Measurements from ENCODE around the gene PRR22.

The PRR22 gene

GRCh38 chr19:5784581-5785147 lies at the start of gene PRR22:
Gene PRR22, minus strand, starts transcription at chr19:5784746. Its CDS starts 86 bp downstream, at chr19:5784660.
- no peak for DNase-seq (ENCODE audit: low spot score)

DNA sequence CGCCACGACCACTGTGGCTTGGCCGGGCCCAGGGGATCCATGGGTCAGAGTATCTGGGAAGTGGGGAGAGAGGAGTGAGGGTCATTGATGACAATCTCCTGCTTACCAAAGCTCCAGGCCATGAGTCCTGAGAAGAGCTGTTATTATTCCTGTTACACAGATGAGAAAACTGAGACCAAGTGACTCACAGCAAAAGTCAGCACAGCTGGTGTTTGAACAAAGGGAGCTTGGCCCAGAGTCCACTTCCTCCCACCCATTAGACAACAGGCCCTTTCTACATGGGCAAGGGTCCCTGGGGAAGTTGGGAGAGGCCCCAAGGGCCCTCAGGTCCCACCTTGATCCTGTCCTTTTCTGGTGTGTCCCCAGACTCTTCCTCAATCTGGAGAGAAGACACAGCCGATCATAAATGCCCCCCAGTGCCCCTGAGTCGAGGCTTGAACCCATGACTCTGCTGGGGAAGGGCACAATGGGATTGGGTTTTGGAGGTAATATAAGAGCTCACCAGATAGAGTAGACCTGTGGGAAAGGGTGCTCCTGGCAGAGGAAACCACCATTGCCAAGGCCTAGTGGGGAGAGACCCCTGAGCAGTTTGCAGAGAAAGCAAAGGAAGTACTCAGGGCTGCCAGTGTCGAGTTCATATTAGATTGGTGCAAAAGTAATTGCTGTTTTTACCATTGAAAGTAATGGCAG lies 48.1 kb upstream of the PRR22 start:
- no peak for DNase-seq (ENCODE audit: low spot score)

GRCh38 chr19:5832061-5832460 lies 47.5 kb upstream of the PRR22 start:
- DNase-seq (ENCODE audit: low spot score): no peak

- no peak for DNase-seq (ENCODE audit: low spot score)
These were observed 46.6 kb upstream of the PRR22 start for GRCh38 chr19:5831159-5831558.

DNA sequence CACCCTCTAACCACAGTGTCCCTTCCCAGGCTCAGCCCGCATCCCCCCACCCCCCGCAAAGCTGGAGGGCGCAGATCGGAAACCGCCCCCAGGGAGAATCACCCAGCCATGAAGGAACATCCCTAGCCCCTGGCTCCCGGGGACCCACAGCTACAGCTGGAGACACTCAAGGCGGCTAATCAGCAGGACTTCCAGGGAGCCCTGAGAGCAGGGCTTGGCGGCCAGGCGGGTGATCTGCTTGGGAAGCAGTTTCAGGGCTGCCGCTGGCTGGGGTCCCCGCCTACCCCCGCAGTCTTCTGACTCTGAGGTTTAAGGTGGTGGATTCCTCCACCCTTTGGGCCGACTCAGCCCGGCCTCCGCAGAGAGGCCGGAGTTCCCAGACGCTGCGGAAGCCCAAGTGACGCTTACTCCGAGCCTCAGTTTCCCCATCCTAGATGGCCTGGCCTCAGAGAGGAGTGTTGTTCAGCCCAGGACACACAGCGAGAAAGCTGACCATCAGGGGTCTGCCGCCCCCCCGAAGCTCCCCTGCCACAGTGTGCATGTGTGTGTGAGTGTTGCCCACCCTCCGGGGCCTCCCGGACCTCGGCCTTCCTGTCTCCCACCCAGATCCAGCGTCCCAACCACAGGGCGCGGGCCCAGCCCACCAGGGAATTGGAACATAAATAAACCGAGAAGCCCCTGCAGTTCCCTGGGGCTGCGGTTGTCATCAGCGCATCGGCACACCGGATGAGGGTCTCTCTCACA lies 45.2 kb upstream of the PRR22 start:
- no peak for DNase-seq (ENCODE audit: low spot score)

DNA sequence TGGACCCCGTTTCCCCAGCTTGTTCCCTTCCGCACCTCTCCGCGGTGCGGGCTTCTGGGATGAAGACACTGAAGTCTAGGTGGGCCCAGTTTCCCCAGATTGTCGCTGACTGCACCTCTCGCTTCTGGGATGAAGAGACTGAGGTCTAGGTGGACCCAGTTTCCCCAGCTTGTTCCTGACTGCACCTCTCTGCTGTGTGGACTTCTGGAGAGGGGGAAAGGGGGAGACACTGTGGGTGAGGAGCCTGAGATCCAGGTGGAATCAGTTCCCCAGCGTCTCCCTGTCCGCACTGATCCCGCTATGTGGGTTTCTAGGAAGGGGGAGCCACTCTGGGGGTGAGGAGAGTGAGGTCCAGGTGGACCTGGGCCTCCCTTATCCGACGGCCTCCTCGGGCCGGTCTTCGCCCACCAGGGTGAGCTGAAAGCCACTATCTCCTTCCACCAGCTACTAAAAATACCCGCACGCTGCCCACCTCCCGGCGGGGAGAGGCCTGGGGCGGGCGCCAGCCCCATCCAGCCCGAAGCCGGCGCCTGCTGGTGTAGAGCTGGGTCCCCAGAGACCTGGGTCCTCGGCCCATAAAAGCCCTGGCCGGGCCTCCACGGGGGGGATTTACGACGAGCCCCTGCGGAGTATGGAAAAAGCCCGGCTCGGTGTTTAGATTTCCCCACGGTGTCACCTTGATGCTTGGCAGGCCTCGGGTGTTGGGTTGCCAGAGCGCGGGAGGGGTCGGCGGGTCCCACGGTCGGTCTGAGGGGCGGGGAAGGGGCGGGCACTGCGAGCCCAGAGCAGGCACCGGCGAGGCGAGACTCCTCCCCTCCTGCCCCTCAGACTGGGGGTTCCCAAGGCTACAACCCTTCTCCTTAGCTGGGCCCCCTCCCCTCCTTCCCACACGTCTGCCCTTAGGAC lies 44.4 kb upstream of the PRR22 start:
- no peak for DNase-seq (ENCODE audit: low spot score)

- DNase-seq (ENCODE audit: low spot score): peak; percentile 95
These were observed 43.5 kb upstream of the PRR22 start for GRCh38 chr19:5827891-5828660.

DNA sequence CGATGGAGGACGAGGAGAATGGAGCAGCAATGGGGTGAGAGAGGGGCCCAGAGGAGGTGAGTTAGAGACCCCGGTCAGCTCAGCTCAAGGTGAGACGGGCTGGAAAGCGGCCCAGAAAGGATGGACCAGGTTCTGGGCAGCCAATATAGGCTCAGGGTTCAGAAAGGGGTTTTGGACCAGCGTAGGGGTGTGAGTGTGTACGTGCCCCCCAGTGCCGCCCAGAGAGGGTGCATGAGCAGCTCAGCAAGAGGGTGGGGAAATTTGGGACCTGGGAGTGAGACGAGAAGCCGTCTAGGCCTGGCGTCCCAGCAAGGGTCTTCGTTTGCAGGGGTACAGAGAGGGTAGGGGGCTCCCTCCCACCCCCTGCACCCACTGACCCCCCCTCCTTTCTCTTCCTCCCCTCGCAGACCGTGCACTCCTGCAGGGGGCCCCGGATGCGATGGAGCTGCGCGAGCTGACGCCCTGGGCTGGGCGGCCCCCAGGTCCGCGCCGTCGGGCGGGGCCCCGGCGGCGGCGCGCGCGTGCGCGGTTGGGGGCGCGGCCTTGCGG lies 42.9 kb upstream of the PRR22 start:
- no peak for DNase-seq (ENCODE audit: low spot score)

GRCh38 chr19:5826531-5827341 lies 42.2 kb upstream of the PRR22 start:
- peak; percentile 86 for DNase-seq (ENCODE audit: low spot score)

GRCh38 chr19:5825178-5825577 lies 40.6 kb upstream of the PRR22 start:
- no peak for DNase-seq (ENCODE audit: low spot score)

- no peak for DNase-seq (ENCODE audit: low spot score)
These were observed 40.2 kb upstream of the PRR22 start for GRCh38 chr19:5824751-5825150.

- peak; percentile 70 for DNase-seq (ENCODE audit: low spot score)
These were observed 39.2 kb upstream of the PRR22 start for GRCh38 chr19:5823579-5824281.

DNA sequence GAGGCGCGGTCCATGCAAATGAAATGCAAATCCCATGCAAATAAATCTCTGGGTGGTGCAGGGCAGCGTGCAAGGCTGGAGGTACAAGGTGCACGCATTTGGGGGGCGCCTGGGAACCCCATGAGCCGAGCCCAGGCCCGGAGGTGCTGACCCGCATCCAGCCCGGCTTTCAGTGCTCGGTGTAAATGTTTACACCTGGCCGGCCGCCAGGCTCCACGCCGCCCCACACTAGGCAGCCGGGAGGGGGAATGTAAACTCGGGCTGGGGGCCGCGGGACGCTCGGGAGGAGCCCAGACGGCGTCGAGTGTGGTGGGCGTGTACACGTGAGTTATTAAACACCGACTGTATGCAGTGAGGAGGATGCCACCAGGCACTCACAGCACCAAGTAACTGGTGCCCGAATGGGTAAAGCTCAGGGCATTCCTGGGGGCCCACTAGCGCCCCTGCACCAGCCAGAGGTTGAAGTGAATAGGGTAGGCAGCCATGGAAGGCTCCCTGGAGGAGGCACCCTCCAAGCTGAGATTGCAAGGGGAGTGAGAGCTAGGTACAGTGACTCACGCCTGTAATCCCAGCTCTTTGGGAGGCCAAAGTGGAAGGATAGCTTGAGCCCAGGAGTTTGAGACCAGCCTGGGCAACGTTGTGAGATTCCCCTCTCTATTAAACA lies 37.8 kb upstream of the PRR22 start:
- DNase-seq (ENCODE audit: low spot score): no peak

DNA sequence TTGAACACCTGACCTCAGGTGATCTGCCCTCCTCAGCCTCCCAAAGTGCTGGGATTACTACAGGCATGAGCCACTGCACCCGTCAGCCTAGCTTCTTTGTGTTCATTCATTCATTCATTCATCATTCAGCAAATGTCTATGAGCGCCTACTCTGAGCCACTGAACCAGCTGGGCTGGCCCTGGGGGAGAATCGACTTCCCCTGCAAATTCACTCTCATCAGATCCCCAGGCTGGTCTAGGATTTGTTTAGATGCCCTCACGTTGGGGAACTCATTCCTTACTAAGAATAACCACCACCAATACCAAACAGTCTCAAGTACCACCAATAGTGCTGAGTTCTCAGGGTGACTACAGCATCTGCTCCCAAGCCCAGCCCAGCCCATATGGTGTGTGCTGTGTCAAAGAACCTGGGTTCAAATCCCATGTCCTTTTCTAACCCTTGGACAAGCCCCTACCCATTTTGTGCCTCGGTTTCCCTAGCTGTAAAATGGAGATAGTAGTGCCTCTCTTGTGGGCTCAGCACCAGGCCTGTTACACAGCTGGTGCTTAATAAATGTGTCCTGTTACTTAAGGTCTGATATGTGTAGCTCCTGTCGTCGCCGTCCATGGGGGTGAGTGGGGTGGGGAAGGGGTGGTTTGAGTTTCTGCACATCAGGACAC lies 37.1 kb upstream of the PRR22 start:
- no peak for DNase-seq (ENCODE audit: low spot score)

GRCh38 chr19:5820785-5821184 lies 36.2 kb upstream of the PRR22 start:
- no peak for DNase-seq (ENCODE audit: low spot score)

DNA sequence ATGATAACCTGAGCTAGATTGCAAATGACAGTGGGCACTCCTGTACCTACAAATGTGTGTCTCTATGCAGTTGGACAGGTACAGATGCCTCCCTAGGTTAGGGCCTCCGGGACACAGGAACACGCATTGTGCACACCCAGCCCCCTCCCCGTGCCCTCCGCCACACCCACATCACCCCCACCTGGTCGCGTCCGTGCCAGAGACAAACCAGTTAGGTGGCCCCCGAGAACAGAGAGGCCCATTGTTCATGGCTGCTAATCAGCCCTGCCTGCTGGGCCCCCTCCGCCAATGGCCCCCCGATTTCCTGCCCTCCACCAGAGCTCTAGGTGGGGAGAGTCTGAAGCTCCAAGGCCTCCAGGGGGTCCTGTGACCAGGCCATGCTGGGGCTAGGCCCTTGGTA lies 34.0 kb upstream of the PRR22 start:
- DNase-seq (ENCODE audit: low spot score): no peak

- no peak for DNase-seq (ENCODE audit: low spot score)
These were observed 32.7 kb upstream of the PRR22 start for GRCh38 chr19:5817218-5817617.

DNA sequence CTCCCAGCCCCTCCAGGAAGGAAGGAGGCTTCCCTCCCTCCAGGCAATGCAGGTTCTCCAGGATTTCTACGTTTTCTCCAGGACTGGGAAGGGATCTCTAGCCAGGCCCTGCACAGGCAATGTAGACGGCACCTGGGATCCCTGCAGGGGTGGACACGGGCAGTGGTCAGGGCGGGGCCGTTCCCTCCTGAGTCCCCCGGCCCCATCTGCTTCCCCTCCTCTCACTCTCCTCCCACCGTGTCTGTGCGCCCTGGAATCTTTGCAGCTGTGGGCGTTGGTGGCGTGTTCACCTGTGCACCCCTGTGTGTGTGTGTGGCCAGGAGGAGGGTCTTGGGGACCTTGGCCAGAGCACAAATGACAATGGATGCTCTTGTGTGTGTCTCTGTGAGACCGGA lies 30.3 kb upstream of the PRR22 start:
- no peak for DNase-seq (ENCODE audit: low spot score)
